B cell (primary cell): ENCODE results near the gene SYCE3. TPM values are rescaled to one million over a fixed set of nuclear protein-coding genes. Genes with fewer than 3 reads are reported as not detected.
A peak's percentile ranks its signal among the peaks of the same experiment; 100 is the strongest.

ENCODE experiments used
- ATAC-seq: fragments of 200-7000 bp; cut with Tn5 transposase; one replicate; pipeline ENCODE4 v1.10.0; 2021; ENCODE audit warnings: low read depth, mild to moderate bottlenecking, moderate number of reproducible peaks, moderate library complexity
- CTCF ChIA-PET: fragments of 350-600 bp; sonication (Branson Sonifier 250); formaldehyde crosslinking; loops from one replicate; lab custom pipeline; 2021; ENCODE audit warnings: antibody characterized with exemption, inconsistent platforms; lab: Charles Lee
- POLR2A ChIA-PET: fragments of 350-600 bp; sonication (Branson Sonifier 250); formaldehyde crosslinking; loops from one replicate; lab custom pipeline; 2021; ENCODE audit warnings: antibody characterized with exemption; lab: Charles Lee
- DNase-seq: peaks from one replicate; pipeline ENCODE4 v3.0.0; 2013
- H2AFZ ChIP-seq: 2 replicates; pipeline ENCODE4 v1.6.1; 2012; ENCODE audit warnings: mild to moderate bottlenecking, low read depth, low read length; ENCODE audit not compliant: insufficient read depth, poor library complexity, severe bottlenecking
- H3K27ac ChIP-seq, 2 donors: 1 replicate in 1 of 2; 2 replicates in 1 of 2; pipeline ENCODE4 v1.5.1; 2012 to 2013; ENCODE audit warnings: low read length in 2 of 2, mild to moderate bottlenecking in 2 of 2, moderate library complexity in 1 of 2
- H3K27me3 ChIP-seq, 4 experiments: fragments of 200-600 bp in 1 of 4; sonication (generic) in 1 of 4; replicated peaks in 1 of 4; 1 replicate in 2 of 4; 2 replicates in 2 of 4; pipeline versions ENCODE4 v1.6.1 to v1.7.0; 2013 to 2016; ENCODE audit warnings: low read length in 3 of 4, mild to moderate bottlenecking in 2 of 4, mixed read lengths in 1 of 4, moderate library complexity in 1 of 4; ENCODE audit not compliant: insufficient read depth in 4 of 4, control insufficient read depth in 3 of 4; ENCODE audit errors: control extremely low read depth in 1 of 4
- H3K36me3 ChIP-seq, 2 experiments: replicated peaks in 1 of 2; 1 replicate in 1 of 2; 2 replicates in 1 of 2; pipeline versions ENCODE4 v1.6.1 to v1.7.1; 2013; ENCODE audit warnings: low read length in 1 of 2; ENCODE audit not compliant: insufficient read depth in 2 of 2, control insufficient read depth in 1 of 2; ENCODE audit errors: control extremely low read depth in 1 of 2, extremely low read depth in 1 of 2
- H3K4me1 ChIP-seq, 2 donors: fragments of 200-600 bp in 1 of 2; sonication (generic) in 1 of 2; 1 replicate in 1 of 2; 2 replicates in 1 of 2; pipeline versions ENCODE4 v1.5.1 to v1.6.1; 2013 to 2017; ENCODE audit warnings: low read length in 2 of 2; ENCODE audit not compliant: control insufficient read depth in 2 of 2, insufficient read depth in 2 of 2
- H3K4me2 ChIP-seq: replicated peaks from 2 replicates; pipeline ENCODE3; 2012; ENCODE audit warnings: mild to moderate bottlenecking, low read depth, low read length; ENCODE audit not compliant: poor library complexity, severe bottlenecking
- H3K4me3 ChIP-seq, 5 experiments: fragments of 200-600 bp in 1 of 5; sonication (generic) in 1 of 5; 1 replicate in 3 of 5; 2 replicates in 2 of 5; pipeline versions ENCODE4 v1.5.1 to v1.7.0; 2011 to 2016; ENCODE audit warnings: low read length in 4 of 5, mild to moderate bottlenecking in 4 of 5, low read depth in 2 of 5, control low read depth in 1 of 5, moderate library complexity in 1 of 5; ENCODE audit not compliant: insufficient read depth in 1 of 5; ENCODE audit errors: control extremely low read depth in 1 of 5, extremely low read depth in 1 of 5
- H3K79me2 ChIP-seq: fragments of 200-600 bp; sonication (generic); one replicate; pipeline ENCODE4 v1.6.0; 2016; ENCODE audit warnings: low read length; ENCODE audit not compliant: control insufficient read depth, insufficient read depth
- H3K9ac ChIP-seq: fragments of 200-600 bp; sonication (generic); 2 replicates; pipeline ENCODE4 v1.6.1; 2017; ENCODE audit warnings: mild to moderate bottlenecking, low read length, moderate library complexity
- H3K9me3 ChIP-seq, 3 donors: one replicate each; pipeline versions ENCODE4 v1.6.1 to v1.7.1; 2013; ENCODE audit warnings: low read length in 2 of 3; ENCODE audit not compliant: control insufficient read depth in 2 of 3, insufficient read depth in 1 of 3; ENCODE audit errors: control extremely low read depth in 1 of 3
- H4K20me1 ChIP-seq: 2 replicates; pipeline ENCODE4 v1.6.0; 2012; ENCODE audit warnings: mild to moderate bottlenecking, low read length; ENCODE audit not compliant: insufficient read depth, control insufficient read depth, poor library complexity, severe bottlenecking
- H3K27ac Mint-ChIP-seq: one replicate; pipeline ENCODE4 v1.8.0; 2021; ENCODE audit warnings: mixed read lengths
- H3K27me3 Mint-ChIP-seq: one replicate; pipeline ENCODE4 v1.8.0; 2021; ENCODE audit warnings: mixed read lengths
- H3K4me1 Mint-ChIP-seq: one replicate; pipeline ENCODE4 v1.8.0; 2021; ENCODE audit warnings: mixed read lengths
- H3K4me3 Mint-ChIP-seq: one replicate; pipeline ENCODE4 v1.8.0; 2021; ENCODE audit warnings: mixed read lengths
- H3K9me3 Mint-ChIP-seq: one replicate; pipeline ENCODE4 v1.8.0; 2022; ENCODE audit warnings: mixed read lengths; ENCODE audit not compliant: insufficient read depth
- EZH2 ChIP-seq: IDR thresholded peaks from 2 replicates; pipeline ENCODE4 v1.6.1; 2012; ENCODE audit warnings: borderline replicate concordance, low read depth, mild to moderate bottlenecking, moderate library complexity, low read length; ENCODE audit not compliant: insufficient read depth, poor library complexity, severe bottlenecking
- WGBS: methylation state at CpG from one replicate; pipeline ENCODE4 v1.1.5; 2013; ENCODE audit warnings: missing lambda C conversion rate; ENCODE audit not compliant: insufficient coverage; 5-methylcytosine and 5-hydroxymethylcytosine counted together
- intact Hi-C: fragments of 100-400 bp; cut with micrococcal nuclease; formaldehyde crosslinking; loops from one replicate; pipeline ENCODE4 v1.10.0; 2022
- polyA plus RNA-seq: library from polyadenylated mRNA; depleted of rRNA; stranded (reverse); fragments of >200 nt; gene quantifications from 2 replicates; pipeline ENCODE4 v1.2.3, GENCODE V29; 2012
- total RNA-seq, 2 donors: library from RNA; stranded (reverse); fragments of 120-200 nt in 1 of 2; gene quantifications; 1 replicate in 1 of 2; 2 replicates in 1 of 2; pipeline versions ENCODE4 v1.2.3 to v1.2.4, GENCODE V29; 2013 to 2022
- TF ChIP-seq, protein P1 (sequence below): fragments of 200-600 bp; IDR thresholded peaks from one replicate; pipeline ENCODE4 v1.8.0; 2022; ENCODE audit warnings: antibody characterized with exemption, mild to moderate bottlenecking

Gene SYCE3
- total and polyA plus RNA-seq, 2 donors (not counting 1 experiment from before 2014, with no cell fraction given), result not detected

DNA sequence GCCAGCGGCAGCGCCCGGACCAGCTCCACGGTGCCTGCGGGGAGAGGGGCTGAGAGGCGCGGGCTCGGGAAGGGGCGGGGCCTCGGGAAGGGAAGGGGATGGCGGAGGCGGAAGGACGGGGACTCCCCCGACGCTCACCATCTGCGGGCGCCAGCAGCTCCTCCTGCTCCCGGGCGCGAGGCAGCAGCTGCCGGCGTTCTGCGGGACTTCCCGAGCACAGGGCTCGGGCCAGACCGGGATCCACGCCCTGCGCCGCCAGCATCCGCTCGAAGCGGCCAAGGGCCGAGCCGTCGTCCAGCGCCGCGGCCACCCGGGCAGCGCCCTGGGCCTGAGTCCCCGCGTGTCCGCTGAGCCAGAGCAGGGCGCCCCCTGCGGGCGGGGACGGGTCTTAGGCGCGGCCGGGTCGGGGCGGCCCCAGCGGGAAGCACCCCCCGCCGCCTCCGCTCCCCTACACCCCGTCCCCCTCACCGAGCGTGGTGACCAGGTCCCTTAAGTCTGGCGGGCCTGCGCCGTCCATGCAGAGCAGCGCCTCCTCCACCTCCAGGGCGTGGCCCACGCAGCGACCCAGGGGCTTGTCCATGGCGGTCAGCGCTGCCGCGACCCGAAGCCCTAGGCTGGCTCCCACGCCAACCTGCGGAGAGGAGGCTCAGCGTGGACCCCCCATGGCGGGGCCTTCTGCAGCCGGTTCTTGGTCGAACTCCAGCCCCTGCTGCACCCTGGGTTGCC lies 36.4 kb downstream of the SYCE3 start:
- peak overlapping the region; percentile 86 for H3K4me3 Mint-ChIP-seq
- peaks cover 16 to 54% of the 10 kb centered on the region in 2 donors for H3K4me1 ChIP-seq
- intact Hi-C loops, result loop anchor here (1.0 to 5.0 kb wide), 3 partner anchors 19 to 54 kb away; partner anchors contain the start of genes KLHDC7B and SYCE3
- H4K20me1 ChIP-seq, result peaks cover 27% of the 10 kb centered on the region
- peak overlapping the region; percentile 98 for H3K4me2 ChIP-seq
- peaks cover 41% of the 10 kb centered on the region for H3K79me2 ChIP-seq
- peak overlapping the region; percentile 14 to 76 (median 69) for H3K4me3 ChIP-seq
- peak overlapping the region; percentile 78 for H2AFZ ChIP-seq
- peak overlapping the region; percentile 91 for H3K27ac Mint-ChIP-seq
- ChIA-PET POLR2A (interaction anchor here (0.6 to 5.4 kb wide), 21 partner anchors 8 to 336 kb away, joined by 3 to 104 read pairs (median 9); partner anchors contain the start of genes CHKB, HDAC10, KLHDC7B and LMF2), CTCF (interaction anchor here (0.7 to 5.5 kb wide), 43 partner anchors 9 to 335 kb away, joined by 3 to 81 read pairs (median 6); partner anchors contain the start of genes ADM2, ARSA, CHKB and HDAC10)
- peaks cover 34% of the 10 kb centered on the region for H3K4me1 Mint-ChIP-seq
- H3K36me3 ChIP-seq, result peaks cover 0 to 26% of the 10 kb centered on the region in 2 experiments
- peaks cover 0 to 9% (median 0%) of the 10 kb centered on the region in 3 donors for H3K9me3 ChIP-seq
- WGBS, result under 1% methylated on average over 75 of the region's 77 CpGs
- TF ChIP-seq, protein P1, sequence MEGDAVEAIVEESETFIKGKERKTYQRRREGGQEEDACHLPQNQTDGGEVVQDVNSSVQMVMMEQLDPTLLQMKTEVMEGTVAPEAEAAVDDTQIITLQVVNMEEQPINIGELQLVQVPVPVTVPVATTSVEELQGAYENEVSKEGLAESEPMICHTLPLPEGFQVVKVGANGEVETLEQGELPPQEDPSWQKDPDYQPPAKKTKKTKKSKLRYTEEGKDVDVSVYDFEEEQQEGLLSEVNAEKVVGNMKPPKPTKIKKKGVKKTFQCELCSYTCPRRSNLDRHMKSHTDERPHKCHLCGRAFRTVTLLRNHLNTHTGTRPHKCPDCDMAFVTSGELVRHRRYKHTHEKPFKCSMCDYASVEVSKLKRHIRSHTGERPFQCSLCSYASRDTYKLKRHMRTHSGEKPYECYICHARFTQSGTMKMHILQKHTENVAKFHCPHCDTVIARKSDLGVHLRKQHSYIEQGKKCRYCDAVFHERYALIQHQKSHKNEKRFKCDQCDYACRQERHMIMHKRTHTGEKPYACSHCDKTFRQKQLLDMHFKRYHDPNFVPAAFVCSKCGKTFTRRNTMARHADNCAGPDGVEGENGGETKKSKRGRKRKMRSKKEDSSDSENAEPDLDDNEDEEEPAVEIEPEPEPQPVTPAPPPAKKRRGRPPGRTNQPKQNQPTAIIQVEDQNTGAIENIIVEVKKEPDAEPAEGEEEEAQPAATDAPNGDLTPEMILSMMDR, result peak; percentile 83
- TF ChIP-seq EZH2, result no peak
- H3K27me3 Mint-ChIP-seq, result no peaks in the 10 kb centered on the region
- no peaks in the 10 kb centered on the region for H3K27me3 ChIP-seq
- H3K9me3 Mint-ChIP-seq, result no peaks in the 10 kb centered on the region
- peak overlapping the region; percentile 89 for H3K9ac ChIP-seq
- H3K27ac ChIP-seq, result peak overlapping the region; percentile 83 to 90
- ATAC-seq, result peak; percentile 26
- peak; percentile 93 for DNase-seq
